ENCODE data around the gene RUSF1. TPM values are rescaled to one million over a fixed set of nuclear protein-coding genes. Genes with fewer than 3 reads are reported as not detected.

The RUSF1 gene
- total and polyA plus RNA-seq, 2 donors from 2014 or later: 51.8 to 69.2 TPM

DNA sequence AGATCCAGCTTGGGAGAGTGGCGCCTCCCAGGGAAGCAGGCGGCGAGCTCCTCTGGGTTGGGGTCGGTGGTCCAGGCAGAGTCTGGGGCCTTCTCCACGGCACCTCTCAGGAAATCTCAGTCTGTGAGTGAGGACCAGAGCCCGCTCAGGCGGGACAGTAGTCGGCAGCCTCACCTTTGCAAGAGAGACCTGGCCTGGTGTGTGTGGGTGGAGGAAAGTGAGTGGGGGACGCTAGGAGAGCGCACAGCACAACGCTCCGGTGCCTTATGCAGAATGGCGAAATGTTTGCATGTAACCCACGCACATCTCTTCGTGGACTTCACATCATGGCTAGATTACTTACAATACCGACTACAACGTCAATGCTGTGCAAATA is 21.7 kb upstream of the RUSF1 start:
- H3K9ac ChIP-seq (ENCODE audit: low read length in 3 of 3): no peak overlapping the region
- H3K27me3 ChIP-seq (ENCODE audit: control insufficient read depth, insufficient read depth, low read length): peaks cover 4% of the 10 kb centered on the region
- H3K36me3 ChIP-seq (ENCODE audit: control insufficient read depth in 2 of 3, insufficient read depth in 3 of 3, low read length in 3 of 3): no peaks in the 10 kb centered on the region
- TF ChIP-seq, protein P1, sequence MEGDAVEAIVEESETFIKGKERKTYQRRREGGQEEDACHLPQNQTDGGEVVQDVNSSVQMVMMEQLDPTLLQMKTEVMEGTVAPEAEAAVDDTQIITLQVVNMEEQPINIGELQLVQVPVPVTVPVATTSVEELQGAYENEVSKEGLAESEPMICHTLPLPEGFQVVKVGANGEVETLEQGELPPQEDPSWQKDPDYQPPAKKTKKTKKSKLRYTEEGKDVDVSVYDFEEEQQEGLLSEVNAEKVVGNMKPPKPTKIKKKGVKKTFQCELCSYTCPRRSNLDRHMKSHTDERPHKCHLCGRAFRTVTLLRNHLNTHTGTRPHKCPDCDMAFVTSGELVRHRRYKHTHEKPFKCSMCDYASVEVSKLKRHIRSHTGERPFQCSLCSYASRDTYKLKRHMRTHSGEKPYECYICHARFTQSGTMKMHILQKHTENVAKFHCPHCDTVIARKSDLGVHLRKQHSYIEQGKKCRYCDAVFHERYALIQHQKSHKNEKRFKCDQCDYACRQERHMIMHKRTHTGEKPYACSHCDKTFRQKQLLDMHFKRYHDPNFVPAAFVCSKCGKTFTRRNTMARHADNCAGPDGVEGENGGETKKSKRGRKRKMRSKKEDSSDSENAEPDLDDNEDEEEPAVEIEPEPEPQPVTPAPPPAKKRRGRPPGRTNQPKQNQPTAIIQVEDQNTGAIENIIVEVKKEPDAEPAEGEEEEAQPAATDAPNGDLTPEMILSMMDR (IDR thresholded peaks at IDR 0.05; ENCODE audit: borderline replicate concordance, extremely low read depth, insufficient read depth): no peak
- DNase-seq (peak in 2 of 5 donors; percentile 6 to 68), FAIRE-seq (no peak)
- peaks cover 0 to 2% (median 0%) of the 10 kb centered on the region in 3 donors for H3K4me1 ChIP-seq (ENCODE audit: control insufficient read depth in 2 of 3, insufficient read depth in 2 of 3, low read depth in 1 of 3, low read length in 3 of 3)
- peak overlapping the region in 2 of 3 donors; percentile 11 to 35 for H3K4me3 ChIP-seq (ENCODE audit: low read length in 3 of 3)
- intact Hi-C loops (cut with DNase I): no loop called here
- H3K9me3 ChIP-seq (ENCODE audit: control insufficient read depth in 2 of 3, insufficient read depth in 1 of 3, low read length in 3 of 3): no peaks in the 10 kb centered on the region
- H3K27ac ChIP-seq (ENCODE audit: low read depth in 2 of 2, low read length in 2 of 2): no peak overlapping the region

DNA sequence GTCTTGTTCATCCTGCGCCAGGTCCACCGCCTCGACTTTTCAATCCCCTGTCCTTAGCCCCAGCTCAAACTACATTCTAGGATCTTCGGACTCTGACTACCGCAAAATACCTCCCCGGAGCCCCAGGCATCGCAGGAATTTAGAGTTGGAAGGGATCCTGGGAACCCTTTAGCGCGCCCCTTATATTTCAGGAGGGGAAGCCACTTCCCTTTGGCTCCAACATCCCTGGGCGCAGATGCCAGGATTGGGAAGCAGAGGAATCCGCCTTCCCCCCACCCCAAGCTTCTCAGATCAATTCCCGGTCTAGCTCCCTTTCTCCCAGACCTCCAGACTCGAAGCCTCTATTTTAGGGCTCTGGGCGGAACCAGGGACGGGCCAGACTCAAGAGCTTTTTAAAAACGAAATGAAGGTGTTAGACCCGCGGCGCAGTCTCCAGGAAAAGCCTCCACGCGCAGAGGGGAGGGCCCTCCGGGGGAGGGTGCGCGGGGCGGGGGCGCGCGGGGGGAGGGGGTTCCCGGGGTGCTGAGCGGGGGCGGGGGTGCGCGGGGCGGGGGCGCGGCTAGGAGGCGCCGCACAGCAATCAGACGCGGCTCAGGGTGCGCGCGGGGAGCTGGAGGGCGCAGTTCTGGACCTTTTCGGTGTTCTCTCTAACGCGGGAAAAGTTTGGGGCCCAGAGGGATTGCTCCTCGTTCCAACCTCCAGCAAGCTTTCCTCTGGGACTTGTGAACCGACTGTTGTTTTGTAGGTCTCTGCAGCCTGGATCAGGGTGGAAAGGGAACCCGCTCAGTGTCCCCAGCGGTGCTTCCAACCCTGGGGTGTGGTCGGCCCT is 21.1 kb upstream of the RUSF1 start:
- Histone ChIP-seq H3K4me3 (ENCODE audit: low read length in 3 of 3) (peak overlapping the region; percentile 39 to 52 (median 50)), H3K36me3 (ENCODE audit: control insufficient read depth in 2 of 3, insufficient read depth in 3 of 3, low read length in 3 of 3) (no peaks in the 10 kb centered on the region), H3K27me3 (ENCODE audit: control insufficient read depth, insufficient read depth, low read length) (peaks cover 4% of the 10 kb centered on the region), H3K4me1 (ENCODE audit: control insufficient read depth in 2 of 3, insufficient read depth in 2 of 3, low read depth in 1 of 3, low read length in 3 of 3) (peaks cover 0 to 2% (median 0%) of the 10 kb centered on the region in 3 donors), H3K9ac (ENCODE audit: low read length in 3 of 3) (peak overlapping the region in 1 of 3 donors; percentile 40), H3K27ac (ENCODE audit: low read depth in 2 of 2, low read length in 2 of 2) (no peak overlapping the region), H3K9me3 (ENCODE audit: control insufficient read depth in 2 of 3, insufficient read depth in 1 of 3, low read length in 3 of 3) (no peaks in the 10 kb centered on the region)
- TF ChIP-seq, protein P1 (IDR thresholded peaks at IDR 0.05; ENCODE audit: borderline replicate concordance, extremely low read depth, insufficient read depth): no peak
- no peak for FAIRE-seq
- intact Hi-C loops (cut with DNase I): no loop called here
- peak in 3 of 5 donors; percentile 24 to 57 (median 29) for DNase-seq

DNA sequence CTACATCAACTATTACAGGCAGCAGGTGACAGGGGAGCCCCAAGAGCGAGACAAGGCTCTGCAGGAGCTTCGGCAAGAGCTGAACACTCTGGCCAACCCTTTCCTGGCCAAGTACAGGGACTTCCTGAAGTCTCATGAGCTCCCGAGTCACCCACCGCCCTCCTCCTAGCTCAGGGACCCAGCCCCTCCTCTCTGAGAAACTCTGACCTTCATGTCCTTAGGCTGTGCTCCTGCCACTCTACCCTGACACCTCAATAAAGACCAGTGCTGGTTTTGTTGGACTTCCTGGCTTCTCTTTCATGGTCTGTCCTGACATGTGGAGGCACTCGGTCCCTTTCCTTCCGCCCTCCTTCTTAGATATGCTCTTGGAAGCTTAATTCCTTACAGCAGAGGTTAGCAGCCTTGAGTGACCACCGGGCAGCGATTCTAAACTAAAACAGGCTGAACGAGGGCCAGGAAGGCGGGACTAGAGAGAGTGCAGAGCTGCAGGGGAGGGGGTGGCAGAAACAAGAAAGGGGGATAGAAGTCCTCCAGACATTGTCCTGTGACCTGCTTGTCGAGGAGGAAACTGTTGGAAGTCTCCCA is 20.4 kb upstream of the RUSF1 start:
- no peak for FAIRE-seq
- Histone ChIP-seq H3K4me3 (ENCODE audit: low read length in 3 of 3) (peak overlapping the region; percentile 28 to 52 (median 50)), H3K9ac (ENCODE audit: low read length in 3 of 3) (peak overlapping the region in 1 of 3 donors; percentile 40), H3K4me1 (ENCODE audit: control insufficient read depth in 2 of 3, insufficient read depth in 2 of 3, low read depth in 1 of 3, low read length in 3 of 3) (peaks cover 0 to 2% (median 0%) of the 10 kb centered on the region in 3 donors), H3K36me3 (ENCODE audit: control insufficient read depth in 2 of 3, insufficient read depth in 3 of 3, low read length in 3 of 3) (no peaks in the 10 kb centered on the region), H3K27me3 (ENCODE audit: control insufficient read depth, insufficient read depth, low read length) (peaks cover 4% of the 10 kb centered on the region), H3K9me3 (ENCODE audit: control insufficient read depth in 2 of 3, insufficient read depth in 1 of 3, low read length in 3 of 3) (no peaks in the 10 kb centered on the region), H3K27ac (ENCODE audit: low read depth in 2 of 2, low read length in 2 of 2) (no peak overlapping the region)
- TF ChIP-seq, protein P1 (IDR thresholded peaks at IDR 0.05; ENCODE audit: borderline replicate concordance, extremely low read depth, insufficient read depth): no peak
- DNase-seq: peak in 2 of 5 donors; percentile 13 to 39
- intact Hi-C loops (cut with DNase I): no loop called here
